Fibroblast of the aortic adventitia (primary cell): ENCODE results near the gene TNFRSF12A. TPM values are rescaled to one million over a fixed set of nuclear protein-coding genes. Genes with fewer than 3 reads are reported as not detected.

Experiments
- DNase-seq: peaks from one replicate; pipeline ENCODE4 v3.0.0-alpha.2; 2010; ENCODE audit warnings: low read depth
- H3K4me3 ChIP-seq: 2 replicates; pipeline ENCODE4 v1.5.1; 2011; ENCODE audit warnings: low read depth, mild to moderate bottlenecking, control low read depth, low read length, moderate library complexity
- CTCF ChIP-seq: IDR thresholded peaks from 2 replicates; pipeline ENCODE4 v1.5.1; 2011; ENCODE audit warnings: mild to moderate bottlenecking, low read length, control low read depth, inconsistent platforms; ENCODE audit not compliant: insufficient read depth
- total RNA-seq: library from RNA; depleted of rRNA; stranded (reverse); fragments of >200 nt; gene quantifications from 2 replicates; pipeline ENCODE4 v1.2.3, GENCODE V29; 2012; ENCODE audit warnings: low replicate concordance

TNFRSF12A gene
- total RNA-seq, 1 donor, result 124 TPM

- TF ChIP-seq CTCF, result no peak
- DNase-seq, result no peak
- H3K4me3 ChIP-seq, result peak overlapping the region; percentile 87
Measured at GRCh38 chr16:3059723-3060242, 39.6 kb downstream of the TNFRSF12A start.

GRCh38 chr16:3060339-3061127, 40.4 kb downstream of the TNFRSF12A start:
- no peak overlapping the region for H3K4me3 ChIP-seq
- no peak for DNase-seq

GRCh38 chr16:3062553-3062952, 42.4 kb downstream of the TNFRSF12A start:
- no peak for TF ChIP-seq CTCF
- no peak for DNase-seq
- H3K4me3 ChIP-seq, result no peak overlapping the region

More at GRCh38 chr16:3060339-3061127, 40.4 kb downstream of the TNFRSF12A start:
- TF ChIP-seq CTCF, result no peak

GRCh38 chr16:3063625-3064386, 43.6 kb downstream of the TNFRSF12A start:
- no peak overlapping the region for H3K4me3 ChIP-seq
- no peak for DNase-seq
- no peak for TF ChIP-seq CTCF

GRCh38 chr16:3065069-3065741, 45.0 kb downstream of the TNFRSF12A start, which contains the start of gene IL32:
IL32 (plus strand) TSS chr16:3065640; CDS start chr16:3065812, 172 bp downstream.
- TF ChIP-seq CTCF, result no peak
- DNase-seq, result peak; percentile 86
- H3K4me3 ChIP-seq, result peak within 1 kb of the TSS; percentile 57

- TF ChIP-seq CTCF, result no peak
- peak overlapping the region; percentile 57 for H3K4me3 ChIP-seq
- DNase-seq, result no peak
Measured at GRCh38 chr16:3065742-3066439, 45.7 kb downstream of the TNFRSF12A start.
